HL-60 (cell line): ENCODE data around the gene ZBTB46.

ENCODE experiments used
- DNase-seq, 2 experiments: peaks; one replicate each; pipeline ENCODE4 v3.0.0-alpha.2; 2010 to 2020; ENCODE audit warnings: low read depth in 1 of 2, low spot score in 1 of 2
- H3K27ac ChIP-seq: fragments of 250-450 bp; sonication (Bioruptor Pico); replicated peaks from 2 replicates; pipeline ENCODE4 v1.5.1; 2020; ENCODE audit warnings: mild to moderate bottlenecking, moderate library complexity
- H3K27me3 ChIP-seq: fragments of 250-450 bp; sonication (Bioruptor Pico); 2 replicates; pipeline ENCODE4 v1.5.1; 2021; ENCODE audit warnings: mild to moderate bottlenecking, moderate library complexity; ENCODE audit not compliant: insufficient read depth, poor library complexity, severe bottlenecking
- H3K4me3 ChIP-seq: replicated peaks from 2 replicates; pipeline ENCODE4 v1.5.1; 2011; ENCODE audit warnings: mild to moderate bottlenecking, control low read depth, low read length; ENCODE audit not compliant: insufficient read depth
- CTCF ChIP-seq: IDR thresholded peaks from one replicate; pipeline ENCODE4 v1.5.1; 2011; ENCODE audit warnings: low read length, control low read depth, inconsistent platforms; ENCODE audit not compliant: insufficient read depth
- GABPA ChIP-seq: IDR thresholded peaks from 2 replicates; pipeline ENCODE4 v1.6.1; 2012; ENCODE audit warnings: low read depth
- POLR2AphosphoS5 ChIP-seq: IDR thresholded peaks from 2 replicates; pipeline ENCODE4 v1.6.1; 2012; ENCODE audit warnings: low read depth
- SPI1 ChIP-seq: IDR thresholded peaks from 2 replicates; pipeline ENCODE4 v1.6.1; 2012; ENCODE audit warnings: low read depth, mild to moderate bottlenecking, borderline replicate concordance
- TF ChIP-seq, protein P1 (sequence below): IDR thresholded peaks from 2 replicates; pipeline ENCODE4 v1.6.1; 2012; ENCODE audit warnings: low read depth; ENCODE audit not compliant: insufficient replicate concordance

Gene ZBTB46

GRCh38 chr20:63755933-63756647 is 75.0 kb downstream of the ZBTB46 start:
- no peak overlapping the region for H3K4me3 ChIP-seq
- DNase-seq, result no peak
- TF ChIP-seq, protein P1, sequence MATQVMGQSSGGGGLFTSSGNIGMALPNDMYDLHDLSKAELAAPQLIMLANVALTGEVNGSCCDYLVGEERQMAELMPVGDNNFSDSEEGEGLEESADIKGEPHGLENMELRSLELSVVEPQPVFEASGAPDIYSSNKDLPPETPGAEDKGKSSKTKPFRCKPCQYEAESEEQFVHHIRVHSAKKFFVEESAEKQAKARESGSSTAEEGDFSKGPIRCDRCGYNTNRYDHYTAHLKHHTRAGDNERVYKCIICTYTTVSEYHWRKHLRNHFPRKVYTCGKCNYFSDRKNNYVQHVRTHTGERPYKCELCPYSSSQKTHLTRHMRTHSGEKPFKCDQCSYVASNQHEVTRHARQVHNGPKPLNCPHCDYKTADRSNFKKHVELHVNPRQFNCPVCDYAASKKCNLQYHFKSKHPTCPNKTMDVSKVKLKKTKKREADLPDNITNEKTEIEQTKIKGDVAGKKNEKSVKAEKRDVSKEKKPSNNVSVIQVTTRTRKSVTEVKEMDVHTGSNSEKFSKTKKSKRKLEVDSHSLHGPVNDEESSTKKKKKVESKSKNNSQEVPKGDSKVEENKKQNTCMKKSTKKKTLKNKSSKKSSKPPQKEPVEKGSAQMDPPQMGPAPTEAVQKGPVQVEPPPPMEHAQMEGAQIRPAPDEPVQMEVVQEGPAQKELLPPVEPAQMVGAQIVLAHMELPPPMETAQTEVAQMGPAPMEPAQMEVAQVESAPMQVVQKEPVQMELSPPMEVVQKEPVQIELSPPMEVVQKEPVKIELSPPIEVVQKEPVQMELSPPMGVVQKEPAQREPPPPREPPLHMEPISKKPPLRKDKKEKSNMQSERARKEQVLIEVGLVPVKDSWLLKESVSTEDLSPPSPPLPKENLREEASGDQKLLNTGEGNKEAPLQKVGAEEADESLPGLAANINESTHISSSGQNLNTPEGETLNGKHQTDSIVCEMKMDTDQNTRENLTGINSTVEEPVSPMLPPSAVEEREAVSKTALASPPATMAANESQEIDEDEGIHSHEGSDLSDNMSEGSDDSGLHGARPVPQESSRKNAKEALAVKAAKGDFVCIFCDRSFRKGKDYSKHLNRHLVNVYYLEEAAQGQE, result no peak
- TF ChIP-seq CTCF (no peak), POLR2AphosphoS5 (no peak)
- no peak overlapping the region for H3K27ac ChIP-seq
- H3K27me3 ChIP-seq, result peaks cover 2% of the 10 kb centered on the region

DNA sequence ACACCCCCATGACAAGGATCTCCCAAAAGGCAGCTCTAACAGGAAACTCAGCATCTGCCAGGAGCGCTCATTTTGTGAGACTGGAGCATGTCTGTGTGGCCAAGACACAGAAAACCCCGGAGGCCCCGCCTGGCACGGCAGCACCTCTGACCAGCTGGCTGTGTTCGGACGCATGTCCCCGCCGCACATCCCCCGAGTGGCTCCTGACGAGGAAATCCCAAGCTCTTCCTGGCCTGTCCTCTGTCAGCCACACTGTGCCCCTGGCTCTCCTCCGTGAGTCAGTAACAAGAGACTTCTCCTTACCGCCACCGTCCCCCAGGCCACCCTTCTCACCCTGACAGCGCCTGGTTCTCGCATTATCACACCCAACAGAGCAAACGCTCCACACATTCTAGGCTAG is 77.1 kb downstream of the ZBTB46 start:
- H3K4me3 ChIP-seq, result no peak overlapping the region
- H3K27ac ChIP-seq, result no peak overlapping the region
- no peak for TF ChIP-seq GABPA
- TF ChIP-seq POLR2AphosphoS5, result no peak
- TF ChIP-seq, protein P1, result no peak
- TF ChIP-seq SPI1, result no peak
- no peak for TF ChIP-seq CTCF
- peaks cover 2% of the 10 kb centered on the region for H3K27me3 ChIP-seq
- no peak for DNase-seq

GRCh38 chr20:63753381-63753780 is 77.7 kb downstream of the ZBTB46 start:
- DNase-seq, result no peak
- H3K27ac ChIP-seq, result no peak overlapping the region
- peaks cover 2% of the 10 kb centered on the region for H3K27me3 ChIP-seq
- no peak overlapping the region for H3K4me3 ChIP-seq
- TF ChIP-seq SPI1, result no peak
- TF ChIP-seq POLR2AphosphoS5, result no peak
- TF ChIP-seq, protein P1, result no peak
- TF ChIP-seq GABPA, result no peak
- TF ChIP-seq CTCF, result no peak
